ENCODE measurements around the gene KAT5. TPM values are rescaled to one million over a fixed set of nuclear protein-coding genes. Genes with fewer than 3 reads are reported as not detected.

The KAT5 gene
- total RNA-seq, 4 donors from 2014 or later: 51.6 to 203 (median 74.1) TPM

DNA sequence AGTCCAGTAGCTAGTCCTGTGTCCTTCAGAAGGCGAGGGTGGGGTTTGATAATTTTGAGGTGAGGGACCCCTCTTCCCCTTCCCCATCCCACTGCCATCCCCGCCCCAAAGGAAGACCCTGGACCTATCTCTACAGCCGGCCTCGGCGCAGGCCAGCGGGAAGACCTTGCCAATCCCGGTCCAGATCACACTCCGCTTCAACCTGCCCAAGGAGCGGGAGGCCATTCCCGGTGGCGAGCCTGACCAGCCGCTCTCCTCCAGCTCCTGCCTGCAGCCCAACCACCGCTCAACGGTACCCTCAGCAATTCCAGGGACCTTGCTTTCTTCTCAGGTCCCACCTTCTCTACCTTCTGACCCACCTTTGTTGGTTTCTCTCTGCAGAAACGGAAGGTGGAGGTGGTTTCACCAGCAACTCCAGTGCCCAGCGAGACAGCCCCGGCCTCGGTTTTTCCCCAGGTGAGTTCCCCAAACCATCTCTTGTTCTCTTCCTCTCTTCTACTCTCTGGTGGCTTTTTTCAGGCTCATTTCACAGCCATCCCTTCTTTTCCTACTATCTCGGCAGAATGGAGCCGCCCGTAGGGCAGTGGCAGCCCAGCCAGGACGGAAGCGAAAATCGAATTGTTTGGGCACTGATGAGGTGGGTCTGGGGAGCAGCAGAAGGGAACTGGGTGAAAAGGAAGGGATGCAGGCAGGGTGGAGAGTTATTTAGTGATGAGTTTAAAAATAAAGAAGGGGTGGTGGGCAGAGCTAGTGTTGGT, 1.3 kb downstream of the KAT5 start:
- DNase-seq: no peak
- in situ Hi-C loops (cut with MboI; ENCODE audit: low pct_ligation_motif_present in 1 of 4, low pct_unique_long_range_greater_than_20kb in 1 of 4, low sequenced_read_pairs in 3 of 4) (loop anchor here (10.0 to 25.0 kb wide), 4 partner anchors 61 to 274 kb away; no protein-coding TSS in a partner anchor), intact Hi-C loops (cut with DNase I; ENCODE audit: low total_unique reads) (loop anchor here (5.0 kb wide), 2 partner anchors 69 to 104 kb away; partner anchors contain the start of gene AP5B1)
- H3K27ac ChIP-seq: peak overlapping the region; percentile 91 to 99 (median 93)
- peaks cover 9 to 30% (median 15%) of the 10 kb centered on the region in 4 donors for H3K4me1 ChIP-seq
- peak overlapping the region in 1 of 4 donors; percentile 72 for H3K4me3 ChIP-seq
- TF ChIP-seq POLR2A (IDR thresholded peaks at IDR 0.05) (no peak), EP300 (IDR thresholded peaks at IDR 0.05; ENCODE audit: low read depth) (no peak), POLR2AphosphoS5 (IDR thresholded peaks at IDR 0.05) (no peak)
- TF ChIP-seq, protein P1, sequence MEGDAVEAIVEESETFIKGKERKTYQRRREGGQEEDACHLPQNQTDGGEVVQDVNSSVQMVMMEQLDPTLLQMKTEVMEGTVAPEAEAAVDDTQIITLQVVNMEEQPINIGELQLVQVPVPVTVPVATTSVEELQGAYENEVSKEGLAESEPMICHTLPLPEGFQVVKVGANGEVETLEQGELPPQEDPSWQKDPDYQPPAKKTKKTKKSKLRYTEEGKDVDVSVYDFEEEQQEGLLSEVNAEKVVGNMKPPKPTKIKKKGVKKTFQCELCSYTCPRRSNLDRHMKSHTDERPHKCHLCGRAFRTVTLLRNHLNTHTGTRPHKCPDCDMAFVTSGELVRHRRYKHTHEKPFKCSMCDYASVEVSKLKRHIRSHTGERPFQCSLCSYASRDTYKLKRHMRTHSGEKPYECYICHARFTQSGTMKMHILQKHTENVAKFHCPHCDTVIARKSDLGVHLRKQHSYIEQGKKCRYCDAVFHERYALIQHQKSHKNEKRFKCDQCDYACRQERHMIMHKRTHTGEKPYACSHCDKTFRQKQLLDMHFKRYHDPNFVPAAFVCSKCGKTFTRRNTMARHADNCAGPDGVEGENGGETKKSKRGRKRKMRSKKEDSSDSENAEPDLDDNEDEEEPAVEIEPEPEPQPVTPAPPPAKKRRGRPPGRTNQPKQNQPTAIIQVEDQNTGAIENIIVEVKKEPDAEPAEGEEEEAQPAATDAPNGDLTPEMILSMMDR (IDR thresholded peaks at IDR 0.05): no peak
- peaks cover 0 to 47% (median 16%) of the 10 kb centered on the region in 4 donors for H3K36me3 ChIP-seq
- H3K9me3 ChIP-seq: no peaks in the 10 kb centered on the region
- 95 to 96% methylated on average over 10 to 24 of the region's 24 CpGs for WGBS, 2 donors (ENCODE audit: low coverage in 1 of 2)
- H3K27me3 ChIP-seq: no peaks in the 10 kb centered on the region

DNA sequence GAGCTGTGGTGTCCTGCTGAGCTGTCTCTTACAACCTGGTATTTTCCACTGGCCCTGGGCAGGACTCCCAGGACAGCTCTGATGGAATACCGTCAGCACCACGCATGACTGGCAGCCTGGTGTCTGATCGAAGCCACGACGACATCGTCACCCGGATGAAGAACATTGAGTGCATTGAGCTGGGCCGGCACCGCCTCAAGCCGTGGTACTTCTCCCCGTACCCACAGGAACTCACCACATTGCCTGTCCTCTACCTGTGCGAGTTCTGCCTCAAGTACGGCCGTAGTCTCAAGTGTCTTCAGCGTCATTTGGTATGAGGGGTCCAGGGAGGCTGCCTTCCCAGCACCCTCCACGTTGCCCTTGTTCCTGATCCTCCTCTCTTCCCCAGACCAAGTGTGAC, 2.4 kb downstream of the KAT5 start:
- intact Hi-C loops (cut with DNase I; ENCODE audit: low total_unique reads): loop anchor here (5.0 kb wide), 2 partner anchors 68 to 103 kb away; partner anchors contain the start of gene AP5B1
- 95 to 100% methylated on average over 2 to 11 of the region's 16 CpGs for WGBS, 2 donors (ENCODE audit: low coverage in 1 of 2)
- H3K4me1 ChIP-seq: peaks cover 19 to 41% (median 24%) of the 10 kb centered on the region in 4 donors
- in situ Hi-C loops (cut with MboI; ENCODE audit: low pct_ligation_motif_present in 1 of 4, low pct_unique_long_range_greater_than_20kb in 1 of 4, low sequenced_read_pairs in 3 of 4): loop anchor here (10.0 to 25.0 kb wide), 4 partner anchors 60 to 273 kb away; no protein-coding TSS in a partner anchor
- H3K27ac ChIP-seq: no peak overlapping the region
- H3K9me3 ChIP-seq: no peaks in the 10 kb centered on the region
- H3K27me3 ChIP-seq: no peaks in the 10 kb centered on the region
- no peak for DNase-seq
- peaks cover 0 to 55% (median 16%) of the 10 kb centered on the region in 4 donors for H3K36me3 ChIP-seq
- no peak overlapping the region for H3K4me3 ChIP-seq
- TF ChIP-seq POLR2A (IDR thresholded peaks at IDR 0.05) (no peak), EP300 (IDR thresholded peaks at IDR 0.05; ENCODE audit: low read depth) (no peak), POLR2AphosphoS5 (IDR thresholded peaks at IDR 0.05) (no peak)
- TF ChIP-seq, protein P1 (IDR thresholded peaks at IDR 0.05): no peak

DNA sequence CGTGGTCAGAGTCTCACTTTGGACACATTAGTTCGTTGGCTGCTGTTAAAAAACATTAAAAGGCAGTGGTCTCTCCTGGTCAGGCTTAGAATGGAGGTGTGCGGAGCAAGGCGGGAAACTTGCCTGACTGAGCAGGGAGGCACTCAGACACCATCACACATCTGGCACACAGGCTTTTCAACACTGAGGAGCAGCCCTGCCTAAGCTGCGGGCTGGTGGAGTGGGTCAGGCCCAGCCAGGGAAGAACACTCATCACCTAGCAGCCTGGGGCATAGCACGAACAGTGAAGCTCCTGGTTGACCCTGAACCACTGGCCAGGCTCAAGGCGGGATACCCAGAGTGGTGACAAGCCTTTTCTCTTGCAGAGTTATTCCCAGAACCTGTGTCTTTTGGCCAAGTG, 4.2 kb downstream of the KAT5 start:
- in situ Hi-C loops (cut with MboI; ENCODE audit: low pct_ligation_motif_present in 1 of 4, low pct_unique_long_range_greater_than_20kb in 1 of 4, low sequenced_read_pairs in 3 of 4): loop anchor here (10.0 to 25.0 kb wide), 4 partner anchors 58 to 271 kb away; no protein-coding TSS in a partner anchor
- no peak overlapping the region for H3K27ac ChIP-seq
- no peak overlapping the region for H3K4me3 ChIP-seq
- no peak for DNase-seq
- 83 to 93% methylated on average over 2 to 6 of the region's 7 CpGs for WGBS, 2 donors (ENCODE audit: low coverage in 1 of 2)
- peaks cover 19 to 35% (median 25%) of the 10 kb centered on the region in 4 donors for H3K4me1 ChIP-seq
- intact Hi-C loops (cut with DNase I; ENCODE audit: low total_unique reads): no loop called here
- no peaks in the 10 kb centered on the region for H3K9me3 ChIP-seq
- no peaks in the 10 kb centered on the region for H3K27me3 ChIP-seq
- H3K36me3 ChIP-seq: peaks cover 0 to 55% (median 16%) of the 10 kb centered on the region in 4 donors
- TF ChIP-seq, protein P1 (IDR thresholded peaks at IDR 0.05): no peak
- TF ChIP-seq POLR2A (IDR thresholded peaks at IDR 0.05): no peak

DNA sequence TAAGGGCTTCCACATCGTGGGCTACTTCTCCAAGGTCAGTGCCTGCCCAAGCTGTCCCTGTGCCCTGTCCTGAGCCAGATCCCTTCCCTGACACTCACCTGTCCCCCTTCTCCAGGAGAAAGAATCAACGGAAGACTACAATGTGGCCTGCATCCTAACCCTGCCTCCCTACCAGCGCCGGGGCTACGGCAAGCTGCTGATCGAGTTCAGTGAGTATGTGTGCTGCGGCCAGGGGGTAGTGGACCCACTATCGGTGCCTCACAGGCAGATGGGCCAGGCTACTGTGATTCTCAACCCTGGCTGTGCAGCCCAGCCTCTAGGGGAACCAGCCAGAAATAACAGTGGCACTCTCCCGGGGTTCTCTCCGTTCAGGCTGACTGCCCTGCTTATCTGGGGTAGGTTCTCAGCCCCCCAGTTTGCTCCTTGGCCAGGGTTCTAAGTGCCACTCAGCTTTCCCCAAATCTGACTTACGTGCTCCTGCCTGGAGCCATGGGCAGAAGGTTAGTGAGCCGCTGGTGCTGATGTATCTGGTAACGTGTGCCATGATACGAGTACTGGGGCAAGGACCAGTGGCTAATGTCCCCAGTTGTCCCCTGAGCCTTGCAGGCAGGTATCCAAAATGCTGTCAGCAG, 4.8 kb downstream of the KAT5 start:
- H3K4me3 ChIP-seq: no peak overlapping the region
- 90% methylated on average over 14 of the region's 14 CpGs; no CpG with 5 or more reads in 1 of the 2 donors for WGBS, 2 donors (ENCODE audit: low coverage in 1 of 2)
- H3K9me3 ChIP-seq: no peaks in the 10 kb centered on the region
- intact Hi-C loops (cut with DNase I; ENCODE audit: low total_unique reads): no loop called here
- no peaks in the 10 kb centered on the region for H3K27me3 ChIP-seq
- in situ Hi-C loops (cut with MboI; ENCODE audit: low pct_ligation_motif_present in 1 of 4, low pct_unique_long_range_greater_than_20kb in 1 of 4, low sequenced_read_pairs in 3 of 4): loop anchor here (10.0 to 25.0 kb wide), 4 partner anchors 58 to 270 kb away; no protein-coding TSS in a partner anchor
- DNase-seq: no peak
- H3K27ac ChIP-seq: no peak overlapping the region
- H3K36me3 ChIP-seq: peaks cover 0 to 55% (median 16%) of the 10 kb centered on the region in 4 donors
- H3K4me1 ChIP-seq: peaks cover 19 to 32% (median 24%) of the 10 kb centered on the region in 4 donors
- TF ChIP-seq, protein P1 (IDR thresholded peaks at IDR 0.05): no peak
- TF ChIP-seq POLR2AphosphoS5 (IDR thresholded peaks at IDR 0.05) (no peak), EP300 (IDR thresholded peaks at IDR 0.05; ENCODE audit: low read depth) (no peak), POLR2A (IDR thresholded peaks at IDR 0.05) (no peak)

All from transverse colon (tissue), 4 donors.